ENCODE data around the gene TMEM143.

GRCh38 chr19:48379058-48379457, 15.3 kb upstream of the TMEM143 start:
- TF ChIP-seq, protein P1, sequence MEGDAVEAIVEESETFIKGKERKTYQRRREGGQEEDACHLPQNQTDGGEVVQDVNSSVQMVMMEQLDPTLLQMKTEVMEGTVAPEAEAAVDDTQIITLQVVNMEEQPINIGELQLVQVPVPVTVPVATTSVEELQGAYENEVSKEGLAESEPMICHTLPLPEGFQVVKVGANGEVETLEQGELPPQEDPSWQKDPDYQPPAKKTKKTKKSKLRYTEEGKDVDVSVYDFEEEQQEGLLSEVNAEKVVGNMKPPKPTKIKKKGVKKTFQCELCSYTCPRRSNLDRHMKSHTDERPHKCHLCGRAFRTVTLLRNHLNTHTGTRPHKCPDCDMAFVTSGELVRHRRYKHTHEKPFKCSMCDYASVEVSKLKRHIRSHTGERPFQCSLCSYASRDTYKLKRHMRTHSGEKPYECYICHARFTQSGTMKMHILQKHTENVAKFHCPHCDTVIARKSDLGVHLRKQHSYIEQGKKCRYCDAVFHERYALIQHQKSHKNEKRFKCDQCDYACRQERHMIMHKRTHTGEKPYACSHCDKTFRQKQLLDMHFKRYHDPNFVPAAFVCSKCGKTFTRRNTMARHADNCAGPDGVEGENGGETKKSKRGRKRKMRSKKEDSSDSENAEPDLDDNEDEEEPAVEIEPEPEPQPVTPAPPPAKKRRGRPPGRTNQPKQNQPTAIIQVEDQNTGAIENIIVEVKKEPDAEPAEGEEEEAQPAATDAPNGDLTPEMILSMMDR (conservative IDR thresholded peaks at IDR 0.05; ENCODE audit: low read depth, low read length), result no peak
- TF ChIP-seq EZH2 (IDR thresholded peaks at IDR 0.05; ENCODE audit: borderline replicate concordance, low read depth, low read length, poor library complexity, severe bottlenecking), result no peak

Data from A673 (cell line).